Calu3 (cell line): ENCODE measurements around the gene NEK6. TPM values are rescaled to one million over a fixed set of nuclear protein-coding genes. Genes with fewer than 3 reads are reported as not detected.

ENCODE experiments used
- BruUV-seq: library from RNA; stranded (reverse); fragments of 400-500 nt; replicated peaks from 2 replicates; lab custom pipeline; 2021; lab: Mats Ljungman, UMichigan
- CTCF ChIA-PET: fragments of 300-600 bp; sonication (Branson Sonifier 250); formaldehyde crosslinking; loops from one replicate; lab custom pipeline; 2022; ENCODE audit warnings: antibody characterized with exemption; lab: Charles Lee
- DNase-seq: peaks from one replicate; pipeline ENCODE4 v3.0.0; 2022
- H3K27ac Mint-ChIP-seq: one replicate; pipeline ENCODE4 v1.8.0; 2022; ENCODE audit warnings: mixed read lengths; ENCODE audit not compliant: unreplicated experiment
- H3K27me3 Mint-ChIP-seq: one replicate; pipeline ENCODE4 v1.8.0; 2022; ENCODE audit warnings: mixed read lengths; ENCODE audit not compliant: unreplicated experiment
- H3K36me3 Mint-ChIP-seq: one replicate; pipeline ENCODE4 v1.8.0; 2022; ENCODE audit warnings: mild to moderate bottlenecking, moderate library complexity, mixed read lengths; ENCODE audit not compliant: insufficient read depth, unreplicated experiment
- H3K4me1 Mint-ChIP-seq: one replicate; pipeline ENCODE4 v1.8.0; 2022; ENCODE audit warnings: mild to moderate bottlenecking, low read depth, mixed read lengths; ENCODE audit not compliant: unreplicated experiment
- H3K4me3 Mint-ChIP-seq: one replicate; pipeline ENCODE4 v1.8.0; 2022; ENCODE audit warnings: mild to moderate bottlenecking, low read depth, moderate library complexity, mixed read lengths; ENCODE audit not compliant: unreplicated experiment
- H3K9me3 Mint-ChIP-seq: one replicate; pipeline ENCODE4 v1.8.0; 2022; ENCODE audit warnings: low read depth, mixed read lengths; ENCODE audit not compliant: unreplicated experiment
- CTCF ChIP-seq: fragments of 200-600 bp; IDR thresholded peaks from one replicate; pipeline ENCODE4 v1.8.0; 2022; ENCODE audit warnings: antibody characterized with exemption; ENCODE audit not compliant: unreplicated experiment
- intact Hi-C: fragments of 100-400 bp; cut with micrococcal nuclease; formaldehyde crosslinking; loops from one replicate; pipeline ENCODE4 v1.10.0; 2022; ENCODE audit not compliant: unreplicated experiment
- total RNA-seq: library from RNA; stranded (reverse); gene quantifications from 2 replicates; pipeline ENCODE4 v1.2.3, GENCODE V29; 2022

The NEK6 gene
- total RNA-seq, 1 experiment from 2014 or later: 43.0 TPM

GRCh38 chr9:124356745-124357390 lies 99.1 kb downstream of the NEK6 start:
- CTCF ChIA-PET: no interaction called here
- H3K27ac Mint-ChIP-seq: no peak overlapping the region
- intact Hi-C loops: no loop called here
- no peaks in the 10 kb centered on the region for H3K4me1 Mint-ChIP-seq
- no peak for DNase-seq
- no peaks in the 10 kb centered on the region for H3K27me3 Mint-ChIP-seq
- no TSS peak for BruUV-seq
- H3K4me3 Mint-ChIP-seq: no peak overlapping the region
- H3K36me3 Mint-ChIP-seq: peaks cover 54% of the 10 kb centered on the region
- TF ChIP-seq CTCF: no peak
- no peaks in the 10 kb centered on the region for H3K9me3 Mint-ChIP-seq

- BruUV-seq: no TSS peak
- H3K27me3 Mint-ChIP-seq: no peaks in the 10 kb centered on the region
- CTCF ChIA-PET: no interaction called here
- peaks cover 46% of the 10 kb centered on the region for H3K36me3 Mint-ChIP-seq
- no peak for TF ChIP-seq CTCF
- no peak overlapping the region for H3K27ac Mint-ChIP-seq
- no peak for DNase-seq
- H3K4me1 Mint-ChIP-seq: no peaks in the 10 kb centered on the region
- no peak overlapping the region for H3K4me3 Mint-ChIP-seq
- no peaks in the 10 kb centered on the region for H3K9me3 Mint-ChIP-seq
- intact Hi-C loops: no loop called here
These were observed 100.1 kb downstream of the NEK6 start for GRCh38 chr9:124357721-124358361.

- no peak for DNase-seq
- no peaks in the 10 kb centered on the region for H3K9me3 Mint-ChIP-seq
- CTCF ChIA-PET: no interaction called here
- no peaks in the 10 kb centered on the region for H3K27me3 Mint-ChIP-seq
- H3K4me3 Mint-ChIP-seq: no peak overlapping the region
- no peak for TF ChIP-seq CTCF
- no peak overlapping the region for H3K27ac Mint-ChIP-seq
- no peaks in the 10 kb centered on the region for H3K4me1 Mint-ChIP-seq
- H3K36me3 Mint-ChIP-seq: peaks cover 46% of the 10 kb centered on the region
- BruUV-seq: no TSS peak
- intact Hi-C loops: no loop called here
These were observed 100.9 kb downstream of the NEK6 start for GRCh38 chr9:124358631-124359030.

GRCh38 chr9:124359426-124359825 lies 101.7 kb downstream of the NEK6 start:
- no peak for TF ChIP-seq CTCF
- intact Hi-C loops: no loop called here
- no TSS peak for BruUV-seq
- H3K4me1 Mint-ChIP-seq: no peaks in the 10 kb centered on the region
- no peaks in the 10 kb centered on the region for H3K27me3 Mint-ChIP-seq
- DNase-seq: no peak
- no peak overlapping the region for H3K4me3 Mint-ChIP-seq
- H3K9me3 Mint-ChIP-seq: no peaks in the 10 kb centered on the region
- H3K36me3 Mint-ChIP-seq: peaks cover 42% of the 10 kb centered on the region
- CTCF ChIA-PET: no interaction called here
- H3K27ac Mint-ChIP-seq: no peak overlapping the region
